GM12878 (cell line): ENCODE measurements around the gene NRBF2. TPM values are rescaled to one million over a fixed set of nuclear protein-coding genes. Genes with fewer than 3 reads are reported as not detected.

Experiments used
- ATAC-seq: fragments of 200-7000 bp; cut with Tn5 transposase; 3 replicates; pipeline ENCODE4 v1.9.1; 2020; ENCODE audit warnings: mild to moderate bottlenecking, moderate library complexity
- BruUV-seq: library from RNA; stranded (reverse); fragments of 400-500 nt; replicated peaks from 2 replicates; lab custom pipeline; 2021; lab: Mats Ljungman, UMichigan
- CTCF ChIA-PET: fragments of 300-600 bp; sonication (Branson Sonifier 250); formaldehyde crosslinking; extraction: SDS; loops from one replicate; lab custom pipeline; 2021; ENCODE audit warnings: inconsistent platforms; lab: Yijun Ruan, JAX
- POLR2A ChIA-PET: fragments of 350-600 bp; formaldehyde crosslinking; extraction: SDS; loops from one replicate; lab custom pipeline; 2021; ENCODE audit warnings: inconsistent platforms; lab: Charles Lee
- RAD21 ChIA-PET: fragments of 300-600 bp; sonication (Branson Sonifier 250); formaldehyde crosslinking; loops from one replicate; lab custom pipeline; 2023; ENCODE audit warnings: antibody characterized with exemption; ENCODE audit not compliant: unreplicated experiment; lab: Charles Lee
- SMC1A ChIA-PET: fragments of 300-600 bp; sonication (Branson Sonifier 250); formaldehyde crosslinking; loops from one replicate; lab custom pipeline; 2023; ENCODE audit not compliant: unreplicated experiment, uncharacterized antibody; lab: Charles Lee
- DNase-seq: peaks from one replicate; pipeline ENCODE4 v3.0.0-alpha.2; 2011; ENCODE audit warnings: low read depth, low spot score
- FAIRE-seq: peaks from 3 replicates; lab custom pipeline; 2011; peaks lifted over from hg19 to GRCh38; lab: Jason Lieb, UNC
- H2AFZ ChIP-seq: 2 replicates; pipeline ENCODE4 v1.6.0; 2011; ENCODE audit warnings: low read depth, low read length, control low read depth; ENCODE audit not compliant: control insufficient read depth
- H3K27ac ChIP-seq: 2 replicates; pipeline ENCODE4 v1.5.1; 2011; ENCODE audit warnings: control low read depth; ENCODE audit not compliant: control insufficient read depth, insufficient read depth
- H3K27me3 ChIP-seq, 2 experiments: replicated peaks in 1 of 2; 2 replicates each; pipeline versions ENCODE4 v1.6.0 to v1.6.1; 2011; ENCODE audit warnings: low read length in 1 of 2; ENCODE audit not compliant: control insufficient read depth in 2 of 2, insufficient read depth in 2 of 2
- H3K36me3 ChIP-seq, 2 experiments: 2 replicates each; pipeline ENCODE4 v1.5.1; 2011; ENCODE audit warnings: low read length in 1 of 2; ENCODE audit not compliant: control insufficient read depth in 2 of 2, insufficient read depth in 2 of 2
- H3K4me1 ChIP-seq: 2 replicates; pipeline ENCODE4 v1.6.1; 2011; ENCODE audit warnings: mild to moderate bottlenecking, low read length, moderate library complexity, mixed read lengths; ENCODE audit not compliant: control insufficient read depth, insufficient read depth
- H3K4me2 ChIP-seq: 2 replicates; pipeline ENCODE4 v1.6.0; 2011; ENCODE audit warnings: control low read depth; ENCODE audit not compliant: control insufficient read depth, insufficient read depth
- H3K4me3 ChIP-seq: fragments of 200-600 bp; sonication (generic); 2 replicates; pipeline ENCODE4 v1.5.1; 2016
- H3K79me2 ChIP-seq: 2 replicates; pipeline ENCODE4 v1.6.0; 2011; ENCODE audit warnings: low read length; ENCODE audit not compliant: control insufficient read depth, insufficient read depth
- H3K9ac ChIP-seq: 2 replicates; pipeline ENCODE4 v1.8.0; 2011; ENCODE audit warnings: low read length, control low read depth, mixed read lengths; ENCODE audit not compliant: control insufficient read depth, insufficient read depth
- H3K9me3 ChIP-seq: replicated peaks from 3 replicates; pipeline ENCODE4 v1.5.1; 2011; ENCODE audit warnings: mild to moderate bottlenecking, low read length; ENCODE audit not compliant: control insufficient read depth, insufficient read depth
- H4K20me1 ChIP-seq: 2 replicates; pipeline ENCODE4 v1.6.0; 2011; ENCODE audit not compliant: control insufficient read depth, insufficient read depth
- DPF2 ChIP-seq: fragments of 450-650 bp; IDR thresholded peaks from 2 replicates; pipeline ENCODE4 v1.6.1; 2017; ENCODE audit warnings: mild to moderate bottlenecking
- ELK1 ChIP-seq: IDR thresholded peaks from 2 replicates; pipeline ENCODE4 v1.6.1; 2012; ENCODE audit warnings: low read depth, low read length, improper control_type of control experiment
- ZBTB40 ChIP-seq: fragments of 450-650 bp; IDR thresholded peaks from 2 replicates; pipeline ENCODE4 v1.6.1; 2016; ENCODE audit warnings: mild to moderate bottlenecking, moderate library complexity, borderline replicate concordance
- WGBS: methylation state at CpG from one replicate; pipeline ENCODE4 v1.1.6; 2016; ENCODE audit warnings: low lambda C conversion rate; ENCODE audit not compliant: insufficient replicate concordance, insufficient coverage; ENCODE audit errors: missing lambda C conversion rate; 5-methylcytosine and 5-hydroxymethylcytosine counted together
- in situ Hi-C: fragments of 300-500 bp; cut with MboI; formaldehyde crosslinking; loops from 9 replicates; pipeline ENCODE4 v1.14.3; 2018; ENCODE audit warnings: mixed read lengths
- intact Hi-C: fragments of 100-400 bp; cut with micrococcal nuclease; formaldehyde crosslinking; loops from one replicate; pipeline ENCODE4 v1.14.2; 2022; ENCODE audit not compliant: unreplicated experiment
- polyA plus RNA-seq, 11 experiments: library from polyadenylated mRNA; depleted of rRNA in 4 of 11; unstranded in 6 of 11; stranded (reverse) in 5 of 11; fragments of >200 nt; fragmentation: Nextera tagmentation in 4 of 11; fragmentation: Illumina TruSeq in 1 of 11; extraction: Ambion mirVana in 4 of 11; extraction: Trizol in 1 of 11; gene quantifications; 1 replicate in 1 of 11; 2 replicates in 10 of 11; pipeline versions ENCODE4 v1.2.1 to v1.2.3, GENCODE V29; 2011 to 2016; ENCODE audit warnings: inconsistent platforms in 2 of 11, missing spikeins in 2 of 11, low read depth in 1 of 11
- total RNA-seq, 4 experiments: library from RNA; depleted of rRNA in 3 of 4; stranded (reverse); fragments of >200 nt in 3 of 4; fragmentation: Illumina TruSeq in 1 of 4; extraction: Trizol in 1 of 4; gene quantifications; 2 replicates each; pipeline versions ENCODE4 v1.2.1 to v1.2.3, GENCODE V29; 2013 to 2021

The NRBF2 gene
- total and polyA plus RNA-seq, 10 of the 15 experiments (the other 5 are each of a cell fraction or from before 2014, with no cell fraction given): 17.8 to 39.8 (median 27.7) TPM

- ATAC-seq (no peak), DNase-seq (no peak), FAIRE-seq (no peak)
- TF ChIP-seq ZBTB40 (no peak), DPF2 (no peak), ELK1 (no peak)
- RAD21 ChIA-PET: interaction anchor here (1.3 kb wide), 1 partner anchor 16 kb away, joined by 3 read pairs; no protein-coding TSS in a partner anchor
- 100% methylated on average over 2 of the region's 2 CpGs for WGBS
- Histone ChIP-seq H3K27me3 (no peaks in the 10 kb centered on the region), H3K9ac (no peak overlapping the region), H3K4me2 (no peak overlapping the region), H3K27ac (no peak overlapping the region), H3K4me1 (no peaks in the 10 kb centered on the region), H3K4me3 (no peak overlapping the region), H4K20me1 (no peaks in the 10 kb centered on the region), H2AFZ (no peak overlapping the region), H3K79me2 (no peaks in the 10 kb centered on the region; the same call in 1 of the 2 replicates), H3K36me3 (peaks cover 1 to 45% of the 10 kb centered on the region in 2 experiments), H3K9me3 (no peaks in the 10 kb centered on the region)
- SMC1A ChIA-PET: interaction anchor here (0.7 to 4.4 kb wide), 5 partner anchors 11 to 430 kb away, joined by 3 to 23 read pairs (median 11); no protein-coding TSS in a partner anchor
- in situ Hi-C loops (no loop called here), intact Hi-C loops (no loop called here)
- no TSS peak for BruUV-seq
- POLR2A ChIA-PET: interaction anchor here (0.8 to 1.6 kb wide), 2 partner anchors 8 to 11 kb away, joined by 3 to 7 read pairs; no protein-coding TSS in a partner anchor
- CTCF ChIA-PET: interaction anchor here (1.1 to 4.9 kb wide), 3 partner anchors 15 to 523 kb away, joined by 3 to 25 read pairs (median 10); no protein-coding TSS in a partner anchor
Measured at GRCh38 chr10:63197344-63198092, 64.4 kb downstream of the NRBF2 start.
